Stimulated activated CD8-positive, alpha-beta memory T cell treated with anti-CD3 and anti-CD28 coated beads, Interleukin-12 subunit alpha, Interleukin-12 subunit beta, amount 100 ng/mL, for 4 hours (primary cell): ENCODE data around the gene CELF4.

Source experiments
- DNase-seq: peaks from one replicate; pipeline ENCODE4 v3.0.0-alpha.2; 2020; ENCODE audit warnings: low read depth

CELF4 gene

DNA sequence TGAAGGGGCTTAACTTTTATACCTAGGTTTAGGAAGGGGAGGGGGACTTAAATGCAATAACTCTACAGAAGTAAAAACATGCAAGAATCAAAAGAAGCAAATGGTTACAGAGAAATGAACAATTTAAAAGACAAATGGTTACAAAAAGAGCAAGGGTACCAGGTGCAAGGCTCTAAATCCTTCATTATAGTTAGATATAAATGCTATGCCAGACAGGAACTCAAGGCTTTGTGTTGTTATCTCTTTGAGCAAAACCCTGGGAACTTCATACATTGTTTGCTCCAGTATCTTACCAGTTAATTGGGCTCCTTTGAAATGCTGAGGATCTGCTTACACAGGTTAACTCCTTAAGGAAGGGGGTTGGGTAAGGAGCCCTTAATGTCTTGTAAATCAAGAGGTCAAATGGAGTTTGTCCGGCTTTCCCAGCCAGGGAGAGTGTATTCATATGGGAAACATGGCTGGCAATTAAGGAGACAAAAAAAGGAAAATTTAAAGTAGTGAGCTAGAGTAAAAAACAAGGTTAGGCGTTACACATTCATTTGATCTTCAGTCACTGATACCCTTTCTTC lies 347.5 kb downstream of the CELF4 start:
- DNase-seq, result no peak

DNA sequence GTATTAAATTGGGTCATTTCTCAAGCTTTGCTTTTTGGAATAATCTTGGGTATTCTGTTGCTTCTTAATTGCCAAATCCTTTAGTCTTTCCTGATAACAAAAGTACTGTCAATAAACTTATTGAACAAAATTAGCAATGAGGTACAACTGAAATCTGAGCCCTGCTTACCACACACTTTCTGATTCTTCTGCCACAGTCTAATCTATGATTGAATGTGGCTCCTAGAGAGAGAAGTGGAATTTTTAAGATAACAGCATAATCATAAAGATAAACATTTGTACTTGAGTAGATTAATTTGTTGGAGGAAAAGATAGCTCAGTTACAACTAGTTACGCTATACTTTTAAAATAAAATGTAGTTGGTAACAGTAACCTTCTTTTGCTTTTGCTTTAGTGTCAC lies 354.8 kb downstream of the CELF4 start:
- no peak for DNase-seq

DNA sequence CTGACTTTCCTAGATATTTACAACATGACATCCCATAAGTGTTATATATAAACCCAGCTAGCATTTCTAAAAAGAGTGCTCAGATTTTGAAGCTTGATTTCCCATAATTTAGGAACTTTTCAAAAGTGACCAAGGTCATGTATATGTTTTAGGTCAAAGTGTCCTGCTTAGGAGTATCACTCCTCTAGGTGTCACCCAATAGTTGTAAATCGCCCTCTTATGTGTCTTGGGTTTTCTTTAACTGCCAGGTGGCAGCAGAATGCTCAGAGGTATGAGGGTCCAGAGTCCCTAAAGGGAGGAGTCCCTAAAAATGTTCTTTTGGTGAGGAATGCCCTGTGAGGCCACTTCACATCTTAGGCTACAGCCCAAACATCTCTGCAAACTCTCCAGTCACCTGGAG lies 358.3 kb downstream of the CELF4 start:
- DNase-seq, result no peak

DNA sequence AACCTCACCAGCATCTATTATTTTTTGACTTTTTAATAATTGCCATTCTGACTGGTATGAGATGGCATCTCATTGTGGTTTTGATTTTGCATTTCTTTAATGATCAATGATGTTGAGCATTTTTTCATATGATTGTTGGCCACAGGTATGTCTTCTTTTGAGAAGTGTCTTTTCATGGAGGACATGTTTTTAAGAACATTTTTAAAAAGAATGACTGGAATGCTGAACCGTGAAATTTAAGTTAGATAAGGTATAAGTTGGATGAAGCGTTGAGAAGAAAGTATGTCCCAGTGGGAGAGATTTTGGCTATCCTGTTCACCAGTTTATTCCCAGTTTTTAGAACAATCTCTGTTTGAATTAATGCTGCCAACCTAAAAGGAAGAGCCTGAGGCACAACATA lies 365.9 kb downstream of the CELF4 start:
- DNase-seq, result no peak
